GM06990 (cell line): ENCODE results near the gene RPL22L1.

Source experiments
- DNase-seq: peaks from one replicate; pipeline ENCODE4 v3.0.0-alpha.2; 2011; ENCODE audit not compliant: insufficient read length; ENCODE audit errors: extremely low read depth
- H3K27me3 ChIP-seq: replicated peaks from 2 replicates; pipeline ENCODE4 v1.6.0; 2011; ENCODE audit warnings: low read length; ENCODE audit not compliant: control insufficient read depth, insufficient read depth
- H3K36me3 ChIP-seq: 2 replicates; pipeline ENCODE4 v1.5.1; 2011; ENCODE audit warnings: low read length; ENCODE audit not compliant: control insufficient read depth, insufficient read depth
- H3K4me3 ChIP-seq: replicated peaks from 2 replicates; pipeline ENCODE4 v1.5.1; 2011; ENCODE audit warnings: low read depth, mild to moderate bottlenecking, control low read depth, low read length
- TF ChIP-seq, protein P1 (sequence below): IDR thresholded peaks from 2 replicates; pipeline ENCODE4 v1.5.1; 2011; ENCODE audit warnings: low read length, control low read depth, mild to moderate bottlenecking, inconsistent platforms; ENCODE audit not compliant: insufficient read depth, poor library complexity, severe bottlenecking

RPL22L1 gene

DNA sequence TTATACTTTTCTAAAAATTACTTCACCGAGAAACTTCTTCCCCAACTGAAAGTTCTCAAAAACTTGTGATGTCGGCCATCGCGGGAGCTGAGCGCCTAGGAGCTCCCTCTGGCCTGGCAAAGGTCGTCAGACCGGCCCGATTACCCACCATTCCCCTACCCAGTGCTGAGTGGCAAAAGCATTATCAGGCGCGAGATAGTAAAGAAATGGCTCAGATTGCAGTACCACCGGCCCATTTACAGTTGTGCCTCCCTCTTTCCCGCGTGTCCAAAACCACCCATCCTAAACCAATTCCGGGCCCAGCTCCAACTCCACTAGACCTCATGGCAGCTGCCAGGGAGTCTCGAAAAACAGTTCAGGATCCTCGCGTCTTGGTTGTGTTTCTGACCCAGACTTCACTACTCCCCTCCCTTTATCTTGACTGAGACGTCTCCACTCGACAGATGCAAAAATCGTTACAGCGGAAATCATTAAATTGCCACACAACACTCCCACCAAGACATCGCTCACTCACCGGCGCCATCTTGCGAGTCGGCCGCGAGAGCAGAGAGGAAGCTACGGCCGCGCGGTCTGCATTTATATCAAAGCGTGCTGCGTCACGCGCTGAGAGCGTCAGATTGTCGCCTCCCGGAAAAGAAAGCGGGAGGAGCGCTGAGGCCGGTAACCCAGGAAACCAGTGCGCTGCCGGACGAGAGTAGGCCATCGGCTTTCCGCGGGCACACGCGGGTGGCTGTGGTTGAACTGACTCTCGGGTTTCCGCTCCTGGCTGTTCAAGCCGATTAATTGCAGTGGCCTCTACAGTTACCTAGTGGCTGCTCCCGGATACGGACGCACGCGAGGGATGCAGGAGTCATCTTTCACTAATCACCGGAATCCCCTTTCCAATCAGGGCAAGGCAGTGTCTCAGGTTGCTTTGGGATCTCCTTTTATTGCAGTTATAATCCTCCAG lies at the start of gene RPL22L1:
TSS of gene RPL22L1 (minus strand) at position 551 of the 949 bp plus-strand sequence. CDS start at position 523, 28 bp downstream.
- TF ChIP-seq, protein P1, sequence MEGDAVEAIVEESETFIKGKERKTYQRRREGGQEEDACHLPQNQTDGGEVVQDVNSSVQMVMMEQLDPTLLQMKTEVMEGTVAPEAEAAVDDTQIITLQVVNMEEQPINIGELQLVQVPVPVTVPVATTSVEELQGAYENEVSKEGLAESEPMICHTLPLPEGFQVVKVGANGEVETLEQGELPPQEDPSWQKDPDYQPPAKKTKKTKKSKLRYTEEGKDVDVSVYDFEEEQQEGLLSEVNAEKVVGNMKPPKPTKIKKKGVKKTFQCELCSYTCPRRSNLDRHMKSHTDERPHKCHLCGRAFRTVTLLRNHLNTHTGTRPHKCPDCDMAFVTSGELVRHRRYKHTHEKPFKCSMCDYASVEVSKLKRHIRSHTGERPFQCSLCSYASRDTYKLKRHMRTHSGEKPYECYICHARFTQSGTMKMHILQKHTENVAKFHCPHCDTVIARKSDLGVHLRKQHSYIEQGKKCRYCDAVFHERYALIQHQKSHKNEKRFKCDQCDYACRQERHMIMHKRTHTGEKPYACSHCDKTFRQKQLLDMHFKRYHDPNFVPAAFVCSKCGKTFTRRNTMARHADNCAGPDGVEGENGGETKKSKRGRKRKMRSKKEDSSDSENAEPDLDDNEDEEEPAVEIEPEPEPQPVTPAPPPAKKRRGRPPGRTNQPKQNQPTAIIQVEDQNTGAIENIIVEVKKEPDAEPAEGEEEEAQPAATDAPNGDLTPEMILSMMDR: peak; percentile 21
- Histone ChIP-seq H3K27me3 (no peaks in the 10 kb centered on the region), H3K4me3 (peak within 1 kb of the TSS; percentile 99), H3K36me3 (peaks cover 3% of the 10 kb centered on the region; the same call in 1 of the 2 replicates)
- peak; percentile 93 for DNase-seq

DNA sequence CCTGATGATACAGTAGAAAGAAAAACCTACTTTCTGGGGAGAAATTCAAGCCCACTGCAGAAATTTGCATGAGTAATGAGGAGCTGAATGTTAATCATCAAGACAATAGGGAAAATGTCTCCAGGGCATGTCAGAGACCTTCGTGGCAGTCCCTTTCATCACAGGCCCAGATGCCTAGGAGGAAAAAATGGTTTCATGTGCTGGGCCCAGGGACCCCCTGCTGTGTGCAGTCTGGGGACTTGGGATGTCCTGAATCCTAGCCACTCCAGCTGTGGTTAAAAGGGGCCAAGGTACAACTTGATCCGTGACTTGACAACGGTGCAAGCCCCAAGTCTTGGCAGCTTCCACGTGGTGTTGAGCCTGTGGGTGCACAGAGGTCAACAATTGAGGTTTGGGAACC lies 48.7 kb upstream of the RPL22L1 start:
- Histone ChIP-seq H3K4me3 (no peak overlapping the region), H3K27me3 (no peaks in the 10 kb centered on the region), H3K36me3 (no peaks in the 10 kb centered on the region)
- TF ChIP-seq, protein P1: no peak
- DNase-seq: no peak

DNA sequence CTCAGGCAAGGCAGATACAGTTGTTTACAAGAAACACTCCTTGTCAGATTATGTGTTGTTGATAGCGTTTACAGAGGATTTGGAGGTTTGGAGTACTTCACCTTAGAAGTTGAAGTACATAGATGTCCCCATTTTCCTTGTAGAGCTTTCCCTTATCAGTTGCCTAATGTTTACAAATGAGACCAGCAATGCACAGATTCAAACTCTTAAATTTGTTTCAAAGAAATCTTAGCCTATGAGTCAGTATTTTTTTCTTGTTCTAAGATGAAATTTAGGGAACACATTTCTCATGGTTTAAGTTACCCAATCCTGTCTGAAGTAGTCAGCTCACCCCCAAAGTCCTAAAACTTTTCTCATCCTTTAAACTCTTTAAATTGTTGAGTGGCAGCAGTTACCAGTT lies 44.7 kb upstream of the RPL22L1 start:
- no peaks in the 10 kb centered on the region for H3K27me3 ChIP-seq
- no peak overlapping the region for H3K4me3 ChIP-seq
- TF ChIP-seq, protein P1: no peak
- H3K36me3 ChIP-seq: no peaks in the 10 kb centered on the region
- DNase-seq: no peak

DNA sequence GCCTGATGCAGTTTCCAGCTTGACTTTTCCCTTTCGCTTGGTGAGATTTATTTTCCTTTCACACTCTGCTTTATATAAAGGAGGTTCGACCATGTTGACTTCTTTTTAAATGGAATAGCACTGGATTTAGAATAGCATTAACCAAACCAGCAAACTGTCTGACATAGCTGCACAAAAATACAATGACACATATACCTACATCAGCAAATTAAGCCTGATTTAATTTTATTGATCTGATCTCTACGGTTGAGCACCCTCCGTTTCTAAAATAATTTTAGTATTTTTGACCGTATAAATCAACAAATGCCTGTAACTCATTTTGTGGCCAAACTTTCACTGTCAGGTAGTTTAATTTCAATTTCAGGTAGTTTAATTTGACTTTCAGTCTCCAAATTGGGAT lies 44.2 kb upstream of the RPL22L1 start:
- no peaks in the 10 kb centered on the region for H3K27me3 ChIP-seq
- no peak for DNase-seq
- no peak overlapping the region for H3K4me3 ChIP-seq
- no peaks in the 10 kb centered on the region for H3K36me3 ChIP-seq
- TF ChIP-seq, protein P1: no peak

DNA sequence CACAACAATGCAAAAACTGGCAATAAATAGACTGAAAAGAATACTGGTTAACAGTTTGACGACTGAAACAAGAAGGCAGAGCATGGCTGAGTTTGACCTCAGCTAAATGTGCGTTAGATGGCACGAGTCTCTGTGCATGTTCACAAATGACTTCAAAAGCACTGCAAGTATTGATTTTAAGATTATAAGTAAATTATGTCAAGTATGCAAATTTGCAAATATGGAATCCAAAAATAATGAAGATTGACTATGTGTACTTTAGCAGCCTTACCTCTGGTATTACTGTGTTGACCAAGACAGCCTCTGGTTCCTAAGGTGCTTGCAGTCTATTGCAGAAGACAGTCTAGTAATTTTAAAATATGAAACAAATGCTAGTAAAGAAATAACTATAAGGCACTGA lies 41.1 kb upstream of the RPL22L1 start:
- Histone ChIP-seq H3K27me3 (no peaks in the 10 kb centered on the region), H3K36me3 (no peaks in the 10 kb centered on the region), H3K4me3 (no peak overlapping the region)
- TF ChIP-seq, protein P1: no peak
- DNase-seq: no peak
